GM23338 (cell line): Measurements from ENCODE around the gene ZNF397. TPM values are rescaled to one million over a fixed set of nuclear protein-coding genes. Genes with fewer than 3 reads are reported as not detected.
A peak's percentile ranks its signal among the peaks of the same experiment; 100 is the strongest.

Experiments
- ATAC-seq: fragments of 200-7000 bp; cut with Tn5 transposase; 3 replicates; pipeline ENCODE4 v1.9.1; 2020
- DNase-seq: peaks from one replicate; pipeline ENCODE4 v3.0.0-alpha.2; 2015; ENCODE audit warnings: low spot score
- H2AFZ ChIP-seq: fragments of 200-600 bp; sonication (generic); 2 replicates; pipeline ENCODE4 v1.8.0; 2016; ENCODE audit warnings: antibody characterized with exemption, mild to moderate bottlenecking, moderate library complexity
- H3F3A ChIP-seq: fragments of 200-600 bp; sonication (generic); replicated peaks from 2 replicates; pipeline ENCODE4 v1.8.0; 2017; ENCODE audit warnings: antibody characterized with exemption, mixed run types, low read depth
- H3K27ac ChIP-seq: fragments of 200-600 bp; sonication (generic); 2 replicates; pipeline ENCODE4 v1.6.1; 2016; ENCODE audit warnings: low read depth
- H3K27me3 ChIP-seq: fragments of 200-600 bp; sonication (generic); 2 replicates; pipeline ENCODE4 v1.8.0; 2016; ENCODE audit warnings: mild to moderate bottlenecking, mixed run types, moderate library complexity; ENCODE audit not compliant: insufficient read depth
- H3K36me3 ChIP-seq: fragments of 200-600 bp; sonication (generic); 2 replicates; pipeline ENCODE4 v1.8.0; 2016; ENCODE audit warnings: mild to moderate bottlenecking; ENCODE audit not compliant: insufficient read depth
- H3K4me1 ChIP-seq: fragments of 200-600 bp; sonication (generic); 2 replicates; pipeline ENCODE4 v1.8.0; 2016; ENCODE audit warnings: mild to moderate bottlenecking, moderate library complexity; ENCODE audit not compliant: insufficient read depth
- H3K4me2 ChIP-seq: fragments of 200-600 bp; sonication (generic); 2 replicates; pipeline ENCODE4 v1.7.1; 2017; ENCODE audit warnings: mixed run types
- H3K4me3 ChIP-seq: fragments of 200-600 bp; sonication (generic); 2 replicates; pipeline ENCODE4 v1.6.1; 2016; ENCODE audit warnings: mixed run types
- H3K79me2 ChIP-seq: fragments of 200-600 bp; sonication (generic); replicated peaks from 2 replicates; pipeline ENCODE4 v1.8.0; 2017; ENCODE audit warnings: mild to moderate bottlenecking; ENCODE audit not compliant: insufficient read depth
- H3K9me2 ChIP-seq: fragments of 200-600 bp; sonication (generic); 2 replicates; pipeline ENCODE4 v1.8.0; 2017; ENCODE audit not compliant: insufficient read depth
- H4K20me1 ChIP-seq: fragments of 200-600 bp; sonication (generic); replicated peaks from 2 replicates; pipeline ENCODE4 v1.8.0; 2017; ENCODE audit warnings: mild to moderate bottlenecking; ENCODE audit not compliant: insufficient read depth
- H3K27ac Mint-ChIP-seq: 2 replicates; pipeline ENCODE4 v1.8.0; 2020; ENCODE audit warnings: inconsistent platforms, mild to moderate bottlenecking, moderate library complexity, mixed read lengths
- H3K27me3 Mint-ChIP-seq: 3 replicates; pipeline ENCODE4 v1.8.0; 2022; ENCODE audit warnings: low read depth, mild to moderate bottlenecking, moderate library complexity, mixed read lengths, inconsistent platforms; ENCODE audit not compliant: insufficient read depth, poor library complexity
- H3K36me3 Mint-ChIP-seq: 3 replicates; pipeline ENCODE4 v1.8.0; 2021; ENCODE audit warnings: low read depth, mild to moderate bottlenecking, inconsistent platforms, moderate library complexity, mixed read lengths
- H3K4me1 Mint-ChIP-seq: 3 replicates; pipeline ENCODE4 v1.8.0; 2020; ENCODE audit warnings: mild to moderate bottlenecking, inconsistent platforms, mixed read lengths
- H3K4me3 Mint-ChIP-seq: 3 replicates; pipeline ENCODE4 v1.8.0; 2021; ENCODE audit warnings: moderate library complexity, mild to moderate bottlenecking, inconsistent platforms, mixed read lengths
- H3K9me3 Mint-ChIP-seq: 3 replicates; pipeline ENCODE4 v1.8.0; 2020; ENCODE audit warnings: moderate library complexity, mild to moderate bottlenecking, inconsistent platforms, mixed read lengths
- CREB1 ChIP-seq: fragments of 250-450 bp; sonication (Bioruptor Pico); IDR thresholded peaks from 2 replicates; pipeline ENCODE4 v1.5.0; 2020; ENCODE audit warnings: low read depth, mild to moderate bottlenecking, moderate library complexity
- CTCF ChIP-seq, 2 experiments: fragments of 200-600 bp in 1 of 2; sonication (generic) in 1 of 2; conservative IDR thresholded peaks; 2 replicates each; pipeline versions ENCODE4 v1.5.1 to v1.6.1; 2016 to 2017; ENCODE audit warnings: antibody characterized with exemption in 2 of 2, low read depth in 2 of 2, mild to moderate bottlenecking in 2 of 2, moderate library complexity in 1 of 2
- ETS1 ChIP-seq: IDR thresholded peaks from 2 replicates; pipeline ENCODE4 v1.6.1; 2016; ENCODE audit warnings: antibody characterized with exemption
- EZH2 ChIP-seq: fragments of 200-600 bp; sonication (generic); IDR thresholded peaks from one replicate; pipeline ENCODE4 v1.8.0; 2017; ENCODE audit warnings: antibody characterized with exemption, mild to moderate bottlenecking, low read depth; ENCODE audit not compliant: unreplicated experiment
- EZH2phosphoT487 ChIP-seq: fragments of 200-600 bp; sonication (generic); IDR thresholded peaks from one replicate; pipeline ENCODE4 v1.8.1; 2018; ENCODE audit warnings: antibody characterized with exemption; ENCODE audit not compliant: unreplicated experiment
- NANOG ChIP-seq: IDR thresholded peaks from 2 replicates; pipeline ENCODE4 v1.6.1; 2016; ENCODE audit warnings: antibody characterized with exemption, borderline replicate concordance
- POLR2AphosphoS5 ChIP-seq: IDR thresholded peaks from 2 replicates; pipeline ENCODE4 v1.6.1; 2016; ENCODE audit warnings: antibody characterized with exemption, low read depth
- REST ChIP-seq: IDR thresholded peaks from one replicate; pipeline ENCODE4 v1.6.1; 2018; ENCODE audit warnings: antibody characterized with exemption; ENCODE audit not compliant: unreplicated experiment
- polyA plus RNA-seq: library from polyadenylated mRNA; unstranded; fragments of >200 nt; fragmentation: Nextera tagmentation; extraction: Ambion mirVana; gene quantifications from 2 replicates; pipeline ENCODE4 v1.2.1, GENCODE V29; 2016
- total RNA-seq: library from RNA; depleted of rRNA; stranded (reverse); fragments of >200 nt; shearing (Covaris generic); gene quantifications from 2 replicates; pipeline ENCODE4 v1.2.3, GENCODE V29; 2014

ZNF397 gene
- total and polyA plus RNA-seq, 2 experiments from 2014 or later: 19.1 to 48.6 TPM

- H3K4me2 ChIP-seq: no peak overlapping the region
- no peak for ATAC-seq
- H3K27ac ChIP-seq: no peak overlapping the region
- H3K9me2 ChIP-seq: no peaks in the 10 kb centered on the region
- no peak overlapping the region for H2AFZ ChIP-seq
- no peak for DNase-seq
- H3K9me3 Mint-ChIP-seq: peaks cover 69% of the 10 kb centered on the region
- peaks cover 2% of the 10 kb centered on the region for H3K27me3 Mint-ChIP-seq
- H3F3A ChIP-seq: no peaks in the 10 kb centered on the region
- no peak overlapping the region for H3K4me3 ChIP-seq
- H3K36me3 Mint-ChIP-seq: peaks cover 69% of the 10 kb centered on the region
- peaks cover 4% of the 10 kb centered on the region for H3K36me3 ChIP-seq
- no peak overlapping the region for H3K27ac Mint-ChIP-seq
- no peaks in the 10 kb centered on the region for H3K27me3 ChIP-seq
- peaks cover 28% of the 10 kb centered on the region for H3K79me2 ChIP-seq
- H3K4me3 Mint-ChIP-seq: no peak overlapping the region
- H3K4me1 ChIP-seq: no peaks in the 10 kb centered on the region
- TF ChIP-seq CTCF (conservative IDR thresholded peaks at IDR 0.05; ENCODE audit: low read depth in 2 of 2) (no peak), ETS1 (no peak), EZH2phosphoT487 (no peak), EZH2 (no peak)
- H4K20me1 ChIP-seq: no peaks in the 10 kb centered on the region
- H3K4me1 Mint-ChIP-seq: no peaks in the 10 kb centered on the region
Measured at GRCh38 chr18:35282353-35282752, 41.5 kb downstream of the ZNF397 start.

- peaks cover 2% of the 10 kb centered on the region for H3K36me3 ChIP-seq
- peaks cover 3% of the 10 kb centered on the region for H3K4me1 ChIP-seq
- TF ChIP-seq REST: no peak
- no peak for TF ChIP-seq POLR2AphosphoS5
- TF ChIP-seq CTCF (conservative IDR thresholded peaks at IDR 0.05; ENCODE audit: low read depth in 2 of 2): no peak
- TF ChIP-seq CREB1 (CRISPR knock-in tag): no peak
- no peak for TF ChIP-seq ETS1
- no peak for TF ChIP-seq NANOG
- peaks cover 64% of the 10 kb centered on the region for H3K9me3 Mint-ChIP-seq
- H3K4me3 Mint-ChIP-seq: no peak overlapping the region
- peaks cover 77% of the 10 kb centered on the region for H3K36me3 Mint-ChIP-seq
- H3K27me3 Mint-ChIP-seq: peaks cover 2% of the 10 kb centered on the region
- H3K27ac ChIP-seq: no peak overlapping the region
- peaks cover under 1% of the 10 kb centered on the region; the same call in 2 of the 3 replicates for H3K4me1 Mint-ChIP-seq
- peaks cover 1% of the 10 kb centered on the region; the same call in 1 of the 2 replicates for H3F3A ChIP-seq
- H3K27me3 ChIP-seq: no peaks in the 10 kb centered on the region
- no peak overlapping the region for H2AFZ ChIP-seq
- no peak overlapping the region for H3K4me2 ChIP-seq
- DNase-seq (peak; percentile 32), ATAC-seq (no peak)
- no peak overlapping the region for H3K4me3 ChIP-seq
- 0 out of 2 replicates have a peak, but pooled peaks cover 5% of the 10 kb centered on the region for H3K9me2 ChIP-seq
- H3K27ac Mint-ChIP-seq: no peak overlapping the region
- peaks cover 46% of the 10 kb centered on the region for H3K79me2 ChIP-seq
- H4K20me1 ChIP-seq: no peaks in the 10 kb centered on the region
Measured at GRCh38 chr18:35283923-35284794, 43.3 kb downstream of the ZNF397 start.
